GM12873 (cell line): ENCODE data around the gene EIF2S2.

Experiments used
- CTCF ChIP-seq: IDR thresholded peaks from 2 replicates; pipeline ENCODE4 v1.5.1; 2012; ENCODE audit warnings: low read depth, mild to moderate bottlenecking, moderate library complexity, low read length, control low read depth; ENCODE audit not compliant: insufficient read depth; ENCODE audit errors: missing control alignments

Gene EIF2S2

GRCh38 chr20:34047010-34047687 lies 64.9 kb downstream of the EIF2S2 start:
- TF ChIP-seq CTCF = no peak

GRCh38 chr20:34045930-34046725 lies 65.9 kb downstream of the EIF2S2 start:
- TF ChIP-seq CTCF = no peak

- no peak for TF ChIP-seq CTCF
These were observed 66.7 kb downstream of the EIF2S2 start for GRCh38 chr20:34045294-34045693.

- TF ChIP-seq CTCF = no peak
These were observed 69.0 kb downstream of the EIF2S2 start for GRCh38 chr20:34043025-34043424.

GRCh38 chr20:34042262-34042661 lies 69.8 kb downstream of the EIF2S2 start:
- no peak for TF ChIP-seq CTCF

GRCh38 chr20:34041226-34041625 lies 70.8 kb downstream of the EIF2S2 start:
- no peak for TF ChIP-seq CTCF

GRCh38 chr20:34040300-34040995 lies 71.6 kb downstream of the EIF2S2 start:
- TF ChIP-seq CTCF = no peak
